ENCODE measurements around the gene DYRK4. TPM values are rescaled to one million over a fixed set of nuclear protein-coding genes. Genes with fewer than 3 reads are reported as not detected.

DYRK4 gene
- polyA plus RNA-seq, 1 donor (not counting 4 experiments of a cell fraction or from before 2014, with no cell fraction given): 64.6 TPM

GRCh38 chr12:4615667-4616066 lies 53.7 kb downstream of the DYRK4 start:
- no peaks in the 10 kb centered on the region for H4K20me1 ChIP-seq (ENCODE audit: control insufficient read depth, extremely low read depth, insufficient read depth, low read length)
- no peak for FAIRE-seq

DNA sequence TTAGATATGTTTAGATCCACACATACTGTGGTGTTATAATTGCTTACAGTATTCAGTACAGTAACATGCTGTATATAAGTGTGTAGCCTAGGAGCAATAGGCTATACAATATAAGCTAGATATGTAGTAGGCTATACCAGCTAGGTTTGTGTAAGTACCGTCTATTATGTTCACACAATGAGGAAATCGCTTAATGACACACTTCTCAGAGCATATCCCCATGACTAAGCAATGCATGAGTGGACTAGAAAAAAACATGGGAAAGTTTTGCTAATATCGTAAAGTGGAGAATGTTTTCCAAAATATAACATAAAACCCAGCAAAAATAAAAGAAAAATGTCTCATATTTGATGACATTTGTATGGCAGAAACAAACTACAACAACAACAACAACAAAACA lies 59.5 kb downstream of the DYRK4 start:
- FAIRE-seq (no peak), DNase-seq (ENCODE audit: low read depth, low spot score) (no peak)
- H3K27me3 ChIP-seq (ENCODE audit: control insufficient read depth, extremely low read depth, insufficient read depth, low read length): no peaks in the 10 kb centered on the region
- H3K9me1 ChIP-seq (ENCODE audit: control insufficient read depth, extremely low read depth, insufficient read depth, low read length): no peaks in the 10 kb centered on the region
- H3K4me1 ChIP-seq (ENCODE audit: control insufficient read depth, extremely low read depth, insufficient read depth, low read length): no peaks in the 10 kb centered on the region
- no peak overlapping the region for H3K4me3 ChIP-seq (ENCODE audit: control insufficient read depth in 2 of 3, extremely low read depth in 1 of 3, insufficient read depth in 2 of 3, low read depth in 1 of 3, low read length in 3 of 3)
- no peaks in the 10 kb centered on the region for H3K36me3 ChIP-seq (ENCODE audit: control insufficient read depth in 2 of 2, extremely low read depth in 1 of 2, insufficient read depth in 2 of 2, low read length in 2 of 2)
- H4K20me1 ChIP-seq (ENCODE audit: control insufficient read depth, extremely low read depth, insufficient read depth, low read length): no peaks in the 10 kb centered on the region
- H2AFZ ChIP-seq (ENCODE audit: control insufficient read depth, low read length): no peak overlapping the region
- H3K4me2 ChIP-seq (ENCODE audit: control insufficient read depth, extremely low read depth, insufficient read depth, low read depth, low read length): no peak overlapping the region
- H3K9me3 ChIP-seq (ENCODE audit: control insufficient read depth, low read depth, low read length): no peaks in the 10 kb centered on the region
- dilution Hi-C loops (cut with MboI; ENCODE audit: extremely low pct_ligation_motif_present, low sequenced_read_pairs): no loop called here
- H3K9ac ChIP-seq (ENCODE audit: control insufficient read depth, extremely low read depth, insufficient read depth, low read length): no peak overlapping the region
- H3K79me2 ChIP-seq (ENCODE audit: control insufficient read depth, insufficient read depth, low read length): no peaks in the 10 kb centered on the region
- TF ChIP-seq EZH2 (IDR thresholded peaks at IDR 0.05; ENCODE audit: low read length): no peak
- H3K27ac ChIP-seq (ENCODE audit: control insufficient read depth, insufficient read depth, low read length): no peak overlapping the region

More at GRCh38 chr12:4615667-4616066, 53.7 kb downstream of the DYRK4 start:
- no peak overlapping the region for H3K4me3 ChIP-seq (ENCODE audit: control insufficient read depth in 2 of 3, extremely low read depth in 1 of 3, insufficient read depth in 2 of 3, low read depth in 1 of 3, low read length in 3 of 3)
- H2AFZ ChIP-seq (ENCODE audit: control insufficient read depth, low read length): no peak overlapping the region
- H3K4me2 ChIP-seq (ENCODE audit: control insufficient read depth, extremely low read depth, insufficient read depth, low read depth, low read length): no peak overlapping the region
- no peaks in the 10 kb centered on the region for H3K27me3 ChIP-seq (ENCODE audit: control insufficient read depth, extremely low read depth, insufficient read depth, low read length)
- H3K9ac ChIP-seq (ENCODE audit: control insufficient read depth, extremely low read depth, insufficient read depth, low read length): no peak overlapping the region
- no peak for TF ChIP-seq CTCF (optimal IDR thresholded peaks at IDR 0.05 in 1 of 3, IDR thresholded peaks at IDR 0.05 in 1 of 3, conservative IDR thresholded peaks at IDR 0.05 in 1 of 3; ENCODE audit: extremely low read depth in 1 of 3, insufficient read depth in 2 of 3, low read length in 3 of 3)
- no peak for TF ChIP-seq EZH2 (IDR thresholded peaks at IDR 0.05; ENCODE audit: low read length)
- no peak for DNase-seq (ENCODE audit: low read depth, low spot score)
- H3K79me2 ChIP-seq (ENCODE audit: control insufficient read depth, insufficient read depth, low read length): no peaks in the 10 kb centered on the region
- H3K4me1 ChIP-seq (ENCODE audit: control insufficient read depth, extremely low read depth, insufficient read depth, low read length): no peaks in the 10 kb centered on the region
- peaks cover 0 to 10% of the 10 kb centered on the region in 2 experiments for H3K36me3 ChIP-seq (ENCODE audit: control insufficient read depth in 2 of 2, extremely low read depth in 1 of 2, insufficient read depth in 2 of 2, low read length in 2 of 2)
- no peaks in the 10 kb centered on the region for H3K9me1 ChIP-seq (ENCODE audit: control insufficient read depth, extremely low read depth, insufficient read depth, low read length)
- dilution Hi-C loops (cut with MboI; ENCODE audit: extremely low pct_ligation_motif_present, low sequenced_read_pairs): no loop called here
- H3K27ac ChIP-seq (ENCODE audit: control insufficient read depth, insufficient read depth, low read length): no peak overlapping the region
- H3K9me3 ChIP-seq (ENCODE audit: control insufficient read depth, low read depth, low read length): no peaks in the 10 kb centered on the region

- DNase-seq (ENCODE audit: low read depth, low spot score) (no peak), FAIRE-seq (no peak)
- no peaks in the 10 kb centered on the region for H3K36me3 ChIP-seq (ENCODE audit: control insufficient read depth in 2 of 2, extremely low read depth in 1 of 2, insufficient read depth in 2 of 2, low read length in 2 of 2)
- H2AFZ ChIP-seq (ENCODE audit: control insufficient read depth, low read length): no peak overlapping the region
- TF ChIP-seq CTCF (optimal IDR thresholded peaks at IDR 0.05 in 1 of 3, IDR thresholded peaks at IDR 0.05 in 1 of 3, conservative IDR thresholded peaks at IDR 0.05 in 1 of 3; ENCODE audit: extremely low read depth in 1 of 3, insufficient read depth in 2 of 3, low read length in 3 of 3) (no peak), EZH2 (IDR thresholded peaks at IDR 0.05; ENCODE audit: low read length) (no peak)
- no peaks in the 10 kb centered on the region for H3K79me2 ChIP-seq (ENCODE audit: control insufficient read depth, insufficient read depth, low read length)
- H3K4me3 ChIP-seq (ENCODE audit: control insufficient read depth in 2 of 3, extremely low read depth in 1 of 3, insufficient read depth in 2 of 3, low read depth in 1 of 3, low read length in 3 of 3): no peak overlapping the region
- H3K27me3 ChIP-seq (ENCODE audit: control insufficient read depth, extremely low read depth, insufficient read depth, low read length): no peaks in the 10 kb centered on the region
- H3K9me1 ChIP-seq (ENCODE audit: control insufficient read depth, extremely low read depth, insufficient read depth, low read length): no peaks in the 10 kb centered on the region
- no peak overlapping the region for H3K9ac ChIP-seq (ENCODE audit: control insufficient read depth, extremely low read depth, insufficient read depth, low read length)
- H3K9me3 ChIP-seq (ENCODE audit: control insufficient read depth, low read depth, low read length): no peaks in the 10 kb centered on the region
- dilution Hi-C loops (cut with MboI; ENCODE audit: extremely low pct_ligation_motif_present, low sequenced_read_pairs): no loop called here
- no peaks in the 10 kb centered on the region for H3K4me1 ChIP-seq (ENCODE audit: control insufficient read depth, extremely low read depth, insufficient read depth, low read length)
- H4K20me1 ChIP-seq (ENCODE audit: control insufficient read depth, extremely low read depth, insufficient read depth, low read length): no peaks in the 10 kb centered on the region
- H3K27ac ChIP-seq (ENCODE audit: control insufficient read depth, insufficient read depth, low read length): no peak overlapping the region
- H3K4me2 ChIP-seq (ENCODE audit: control insufficient read depth, extremely low read depth, insufficient read depth, low read depth, low read length): no peak overlapping the region
Measured at GRCh38 chr12:4626543-4626942, 64.5 kb downstream of the DYRK4 start.
